GM13977 (cell line): ENCODE data around the gene UTP4.
"Not testable (repeated sequence)": the region's sequence is repeated elsewhere in the genome, so short reads cannot be mapped to it uniquely, and the experiment has no call there.

Experiments used
- DNase-seq: peaks from one replicate; pipeline ENCODE4 v3.0.0; 2012; ENCODE audit warnings: low spot score
- CTCF ChIP-seq: IDR thresholded peaks from 2 replicates; pipeline ENCODE4 v1.5.1; 2012; ENCODE audit warnings: mild to moderate bottlenecking, control low read depth; ENCODE audit not compliant: insufficient read depth; ENCODE audit errors: extremely low read depth, missing control alignments
- in situ Hi-C: fragments of 300-500 bp; cut with MboI; formaldehyde crosslinking; loops from one replicate; pipeline ENCODE4 v1.12.0; 2022; ENCODE audit warnings: low sequenced_read_pairs, low pct_unique_long_range_greater_than_20kb, mixed read lengths, inconsistent platforms; ENCODE audit not compliant: unreplicated experiment

UTP4 gene

GRCh38 chr16:69141014-69141413 lies 8.6 kb downstream of the UTP4 start:
- in situ Hi-C loops = loop anchor here (25.0 kb wide), 1 partner anchor 604 kb away; the partner anchor contains the start of gene ZFP90
- DNase-seq = no peak
- no peak for TF ChIP-seq CTCF

GRCh38 chr16:69141936-69142335 lies 9.5 kb downstream of the UTP4 start:
- in situ Hi-C loops = loop anchor here (25.0 kb wide), 1 partner anchor 605 kb away; the partner anchor contains the start of gene ZFP90
- TF ChIP-seq CTCF = no peak
- DNase-seq = no peak

- DNase-seq = no peak
- in situ Hi-C loops = loop anchor here (25.0 kb wide), 1 partner anchor 606 kb away; the partner anchor contains the start of gene ZFP90
Measured at GRCh38 chr16:69143116-69143515, 10.7 kb downstream of the UTP4 start.

GRCh38 chr16:69145658-69146057 lies 13.2 kb downstream of the UTP4 start:
- no peak for TF ChIP-seq CTCF
- in situ Hi-C loops = loop anchor here (25.0 kb wide), 1 partner anchor 608 kb away; the partner anchor contains the start of gene ZFP90
- DNase-seq = no peak

More at GRCh38 chr16:69143116-69143515, 10.7 kb downstream of the UTP4 start:
- TF ChIP-seq CTCF = no peak

GRCh38 chr16:69149621-69150020 lies 17.2 kb downstream of the UTP4 start:
- not testable (repeated sequence) for DNase-seq
- in situ Hi-C loops = loop anchor here (10.0 to 25.0 kb wide), 2 partner anchors 135 to 612 kb away; partner anchors contain the start of gene ZFP90

GRCh38 chr16:69150146-69150865 lies 17.9 kb downstream of the UTP4 start:
- in situ Hi-C loops = loop anchor here (10.0 kb wide), 1 partner anchor 134 kb away; no protein-coding TSS in a partner anchor

More at GRCh38 chr16:69150146-69150865, 17.9 kb downstream of the UTP4 start:
- peak; percentile 70 for DNase-seq
- TF ChIP-seq CTCF = peak; percentile 79
